GM19452 (cell line): ENCODE data around the gene PLXDC2.
"Not testable (repeated sequence)": the region's sequence is repeated elsewhere in the genome, so short reads cannot be mapped to it uniquely, and the experiment has no call there.

ENCODE experiments used
- ATAC-seq: cut with Tn5 transposase; IDR thresholded peaks from one replicate; pipeline ENCODE4 v1.9.1; 2021; ENCODE audit not compliant: unreplicated experiment

PLXDC2 gene

GRCh38 chr10:19816411-19817230 is at the start of gene PLXDC2:
TSS of gene PLXDC2 (plus strand) at chr10:19816432.
- peak; percentile 46 for ATAC-seq

- no peak for ATAC-seq
These were observed 48.4 kb upstream of the PLXDC2 start for GRCh38 chr10:19767876-19768275.

- ATAC-seq = not testable (repeated sequence)
These were observed 46.4 kb upstream of the PLXDC2 start for GRCh38 chr10:19769826-19770225.

GRCh38 chr10:19772972-19773371 is 43.3 kb upstream of the PLXDC2 start:
- no peak for ATAC-seq

GRCh38 chr10:19775296-19775695 is 40.9 kb upstream of the PLXDC2 start:
- ATAC-seq = no peak

- ATAC-seq = no peak
These were observed 38.4 kb upstream of the PLXDC2 start for GRCh38 chr10:19777806-19778205.

GRCh38 chr10:19778996-19779395 is 37.2 kb upstream of the PLXDC2 start:
- no peak for ATAC-seq

GRCh38 chr10:19782430-19783089 is 33.7 kb upstream of the PLXDC2 start:
- no peak for ATAC-seq

GRCh38 chr10:19783721-19784120 is 32.5 kb upstream of the PLXDC2 start:
- ATAC-seq = no peak

GRCh38 chr10:19785366-19785765 is 30.9 kb upstream of the PLXDC2 start:
- no peak for ATAC-seq

GRCh38 chr10:19788075-19788686 is 28.1 kb upstream of the PLXDC2 start:
- peak; percentile 75 for ATAC-seq

GRCh38 chr10:19788902-19789301 is 27.3 kb upstream of the PLXDC2 start:
- ATAC-seq = no peak

- no peak for ATAC-seq
These were observed 26.6 kb upstream of the PLXDC2 start for GRCh38 chr10:19789607-19790006.

GRCh38 chr10:19791032-19791431 is 25.2 kb upstream of the PLXDC2 start:
- ATAC-seq = no peak

GRCh38 chr10:19795684-19796083 is 20.5 kb upstream of the PLXDC2 start:
- ATAC-seq = no peak

GRCh38 chr10:19800161-19800560 is 16.1 kb upstream of the PLXDC2 start:
- ATAC-seq = no peak

GRCh38 chr10:19801369-19801768 is 14.9 kb upstream of the PLXDC2 start:
- ATAC-seq = no peak

GRCh38 chr10:19803676-19804075 is 12.6 kb upstream of the PLXDC2 start:
- ATAC-seq = no peak

GRCh38 chr10:19809481-19809880 is 6.8 kb upstream of the PLXDC2 start:
- ATAC-seq = no peak

GRCh38 chr10:19811540-19811939 is 4.7 kb upstream of the PLXDC2 start:
- ATAC-seq = no peak

GRCh38 chr10:19812976-19813375 is 3.3 kb upstream of the PLXDC2 start:
- no peak for ATAC-seq
